Upper lobe of left lung (tissue), 6 donors: ENCODE measurements around the gene PEX14. TPM values are rescaled to one million over a fixed set of nuclear protein-coding genes. Genes with fewer than 3 reads are reported as not detected.

Source experiments
- ATAC-seq, 2 donors: fragments of 200-7000 bp; cut with Tn5 transposase; one replicate each; pipeline ENCODE4 v1.9.1; 2022; ENCODE audit warnings: mild to moderate bottlenecking in 2 of 2, moderate library complexity in 2 of 2; ENCODE audit not compliant: low FRiP score in 2 of 2
- DNase-seq, 2 donors: peaks; one replicate each; pipeline ENCODE4 v3.0.0-alpha.2; 2019 to 2020
- H3K27ac ChIP-seq, 4 donors: fragments of 200-600 bp; sonication (generic); one replicate each; pipeline ENCODE4 v1.5.1; 2016 to 2019
- H3K27me3 ChIP-seq, 4 donors: fragments of 200-600 bp; sonication (generic); one replicate each; pipeline ENCODE4 v1.5.1; 2017 to 2019
- H3K36me3 ChIP-seq, 4 donors: fragments of 200-600 bp; sonication (generic); one replicate each; pipeline ENCODE4 v1.5.1; 2016 to 2019
- H3K4me1 ChIP-seq, 4 donors: fragments of 200-600 bp; sonication (generic); one replicate each; pipeline ENCODE4 v1.5.1; 2018 to 2019
- H3K4me3 ChIP-seq, 4 donors: fragments of 200-600 bp; sonication (generic); one replicate each; pipeline ENCODE4 v1.5.1; 2017 to 2019; ENCODE audit warnings: mild to moderate bottlenecking in 2 of 4, moderate library complexity in 1 of 4
- H3K9me3 ChIP-seq, 4 donors: fragments of 200-600 bp; sonication (generic); one replicate each; pipeline ENCODE4 v1.5.1; 2018 to 2019
- CTCF ChIP-seq, 6 experiments: fragments of 450-650 bp in 4 of 6; fragments of 200-600 bp in 2 of 6; sonication (generic) in 2 of 6; IDR thresholded peaks; one replicate each; pipeline ENCODE4 v1.5.1; 2016 to 2019; ENCODE audit warnings: antibody characterized with exemption in 6 of 6
- EP300 ChIP-seq, 4 donors: sonication (generic); formaldehyde crosslinking; IDR thresholded peaks; one replicate each; pipeline ENCODE4 v1.5.1; 2017; ENCODE audit warnings: antibody characterized with exemption in 4 of 4, control low read depth in 2 of 4
- POLR2A ChIP-seq, 4 donors: fragments of 450-650 bp; IDR thresholded peaks; one replicate each; pipeline ENCODE4 v1.5.1; 2016 to 2017; ENCODE audit warnings: antibody characterized with exemption in 4 of 4, mild to moderate bottlenecking in 2 of 4
- POLR2AphosphoS5 ChIP-seq, 2 donors: sonication (generic); formaldehyde crosslinking; IDR thresholded peaks; one replicate each; pipeline ENCODE4 v1.5.1; 2017; ENCODE audit warnings: antibody characterized with exemption in 2 of 2
- WGBS, 2 donors: methylation state at CpG; one replicate each; pipeline ENCODE4 v1.1.5; 2017 to 2018; 5-methylcytosine and 5-hydroxymethylcytosine counted together
- small RNA-seq, 4 donors: library from RNA; depleted of rRNA; stranded (forward); fragments of <200 nt; gene quantifications; one replicate each; pipeline ENCODE3, GENCODE V24; 2016
- total RNA-seq, 6 donors: library from RNA; depleted of rRNA in 4 of 6; stranded (reverse); fragments of >200 nt in 4 of 6; gene quantifications; one replicate each; pipeline versions ENCODE4 v1.1.0 to v1.2.1, GENCODE V29; 2016 to 2021
- donor health status: DM: no; HTN: no; CAD: no; lungs with moderate emphysema.
- donor health status: DM: no; HTN: yes; CAD: no; lungs with severe emphysema.

The PEX14 gene
- total RNA-seq, 6 donors from 2014 or later: 21.2 to 43.0 (median 29.9) TPM

- Histone ChIP-seq H3K4me3 (peak overlapping the region in 1 of 4 donors; percentile 8), H3K27ac (peak overlapping the region; percentile 53 to 97 (median 84)), H3K27me3 (no peaks in the 10 kb centered on the region), H3K36me3 (no peaks in the 10 kb centered on the region), H3K4me1 (peaks cover 90 to 99% (median 97%) of the 10 kb centered on the region in 4 donors), H3K9me3 (no peaks in the 10 kb centered on the region)
- ATAC-seq: peak; percentile 16 to 23
- WGBS, 2 donors: 36 to 38% methylated on average over 6 to 9 of the region's 9 CpGs
- TF ChIP-seq POLR2AphosphoS5 (IDR thresholded peaks at IDR 0.05) (peak in 1 of 2 donors; percentile 50), POLR2A (IDR thresholded peaks at IDR 0.05) (no peak), CTCF (IDR thresholded peaks at IDR 0.05) (peak in 2 of 6 experiments; percentile 5 to 10), EP300 (IDR thresholded peaks at IDR 0.05) (no peak)
- DNase-seq: peak in 1 of 2 donors; percentile 57
Observed at GRCh38 chr1:10679496-10680220, 204.9 kb downstream of the PEX14 start.

Small RNAs within 50 kb of the gene (small RNA-seq; reads per million reads assigned to genes)
- gene RN7SL614P: 0 reads per million in 4 donors

Other genes with a start within 250 kb of the PEX14 start
- 100 to 1,000 TPM; 118 to 211 (median 183) TPM for gene PGD, start 75.9 kb upstream of the PEX14 start, total RNA-seq
- gene CENPS, start 44.5 kb upstream of the PEX14 start, total RNA-seq: 10 to 100 TPM in 5 of 6 donors, 1 to 10 TPM in 1; 1.4 to 23.0 (median 14.3) TPM
- under 1 TPM in 2 of 6 donors, not detected in 4; 0.26 to 0.59 TPM for gene CORT, start 24.9 kb upstream of the PEX14 start, total RNA-seq
- 10 to 100 TPM; 15.8 to 37.2 (median 22.9) TPM for gene DFFA, start 2.4 kb upstream of the PEX14 start, total RNA-seq